Cardiac fibroblast (primary cell): ENCODE results near the gene GNL1.

Experiments
- DNase-seq, 2 donors: peaks; one replicate each; pipeline versions ENCODE4 v3.0.0 to v3.0.0-alpha.2; 2010; ENCODE audit warnings: low read depth in 2 of 2
- H3K4me3 ChIP-seq, 2 donors: replicated peaks in 1 of 2; 1 replicate in 1 of 2; 2 replicates in 1 of 2; pipeline ENCODE4 v1.5.1; 2011; ENCODE audit warnings: low read depth in 2 of 2, low read length in 2 of 2, mild to moderate bottlenecking in 2 of 2, moderate library complexity in 1 of 2
- CTCF ChIP-seq: IDR thresholded peaks from one replicate; pipeline ENCODE4 v1.5.1; 2011; ENCODE audit warnings: low read depth, mild to moderate bottlenecking, low read length, inconsistent platforms

GNL1 gene

GRCh38 chr6:30562470-30563425 lies 6.5 kb upstream of the GNL1 start:
- H3K4me3 ChIP-seq: no peak overlapping the region
- no peak for DNase-seq
- no peak for TF ChIP-seq CTCF

GRCh38 chr6:30560930-30561329 lies 4.6 kb upstream of the GNL1 start:
- TF ChIP-seq CTCF: no peak
- no peak for DNase-seq
- no peak overlapping the region for H3K4me3 ChIP-seq

- no peak for TF ChIP-seq CTCF
- H3K4me3 ChIP-seq: peak overlapping the region; percentile 80 to 100
- DNase-seq: no peak
Observed at GRCh38 chr6:30557683-30557981, 1.3 kb upstream of the GNL1 start.

GRCh38 chr6:30556906-30557682 lies 805 bp upstream of the GNL1 start, which contains the start of gene PRR3:
TSS of gene PRR3 (plus strand) at chr6:30557295. CDS start at chr6:30557345, 50 bp downstream.
- DNase-seq: peak; percentile 92 to 93
- no peak for TF ChIP-seq CTCF
- peak within 1 kb of the TSS; percentile 80 to 100 for H3K4me3 ChIP-seq

DNA sequence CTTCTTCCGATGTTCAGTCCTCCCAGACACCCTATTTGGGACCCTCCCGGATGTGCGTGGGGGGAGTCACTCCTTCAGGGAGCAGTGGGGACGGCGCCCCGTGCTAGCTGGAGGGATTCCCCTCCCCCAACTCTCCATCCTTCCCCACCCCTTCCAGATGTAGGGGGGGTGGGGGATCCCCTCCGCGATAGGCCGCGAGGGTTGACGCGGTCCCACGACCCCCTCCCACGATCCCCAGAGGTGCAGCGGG lies 548 bp downstream of the GNL1 start:
- no peak for TF ChIP-seq CTCF
- peak overlapping the region; percentile 80 to 100 for H3K4me3 ChIP-seq
- no peak for DNase-seq

DNA sequence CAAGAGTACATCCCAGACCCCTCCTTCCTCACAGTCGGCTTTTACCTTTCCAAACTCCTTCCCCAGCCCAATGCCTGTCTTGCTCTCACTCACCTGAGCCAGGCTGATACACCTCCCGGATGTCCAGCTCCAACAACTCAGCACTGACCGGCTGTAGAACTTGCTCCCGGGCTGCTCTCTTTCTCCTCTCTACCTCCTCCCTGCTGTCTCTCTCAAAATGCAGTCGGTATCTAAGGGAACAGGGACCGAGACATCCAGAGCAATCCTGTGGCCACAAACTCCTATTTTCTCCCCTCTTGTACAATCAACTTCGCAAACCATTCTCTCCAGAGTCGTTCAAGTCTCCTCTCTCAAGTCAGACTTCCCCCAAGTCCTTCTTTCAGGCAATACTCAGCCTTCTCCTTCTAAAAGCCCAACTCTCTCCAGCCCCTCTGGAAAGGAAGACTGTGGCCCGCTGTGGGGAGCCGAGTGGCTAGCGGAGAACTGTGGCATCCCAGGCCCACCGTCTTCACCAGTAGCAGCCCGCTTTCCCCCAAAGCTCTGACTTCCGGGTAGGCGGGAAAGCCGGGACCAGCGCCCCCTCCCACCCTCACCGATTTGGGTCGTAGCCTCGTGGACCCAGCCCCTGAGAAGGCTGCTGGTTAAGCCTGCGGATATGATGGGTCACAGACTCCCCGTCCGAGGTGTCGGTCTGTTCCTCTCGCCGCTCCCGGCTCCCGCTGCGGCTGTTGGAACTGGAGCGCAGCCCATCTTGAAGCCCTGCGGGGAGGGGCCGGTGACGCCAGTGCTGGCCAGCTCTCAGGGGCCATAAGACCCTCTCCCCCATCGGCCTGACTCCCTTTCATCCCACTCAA lies 1.1 kb downstream of the GNL1 start:
- no peak for TF ChIP-seq CTCF
- H3K4me3 ChIP-seq: peak overlapping the region; percentile 80 to 100
- DNase-seq: peak; percentile 27 to 56
